WTC11 (cell line): ENCODE data around the gene BZW1. TPM values are rescaled to one million over a fixed set of nuclear protein-coding genes. Genes with fewer than 3 reads are reported as not detected.

ENCODE experiments used
- ATAC-seq: fragments of 200-7000 bp; cut with Tn5 transposase; 2 replicates; pipeline ENCODE4 v1.10.0; 2021; ENCODE audit warnings: mild to moderate bottlenecking, moderate library complexity
- CTCF ChIA-PET: fragments of 300-600 bp; sonication (Branson Sonifier 250); formaldehyde crosslinking; loops from one replicate; lab custom pipeline; 2021; ENCODE audit warnings: antibody characterized with exemption; lab: Charles Lee
- POLR2A ChIA-PET: fragments of 350-600 bp; sonication (Branson Sonifier 250); formaldehyde crosslinking; loops from one replicate; lab custom pipeline; 2021; ENCODE audit warnings: antibody characterized with exemption; lab: Charles Lee
- DNase-seq: peaks from one replicate; pipeline ENCODE4 v3.0.0; 2021; ENCODE audit warnings: low spot score
- H3K27ac Mint-ChIP-seq: 2 replicates; pipeline ENCODE4 v1.8.0; 2021; ENCODE audit warnings: mixed read lengths
- H3K27me3 Mint-ChIP-seq: 2 replicates; pipeline ENCODE4 v1.8.0; 2021; ENCODE audit warnings: low read depth, mild to moderate bottlenecking, moderate library complexity, mixed read lengths
- H3K36me3 Mint-ChIP-seq: 2 replicates; pipeline ENCODE4 v1.8.0; 2021; ENCODE audit warnings: mixed read lengths
- H3K4me1 Mint-ChIP-seq: 2 replicates; pipeline ENCODE4 v1.8.0; 2022; ENCODE audit warnings: mixed read lengths
- H3K4me3 Mint-ChIP-seq: 2 replicates; pipeline ENCODE4 v1.8.0; 2021; ENCODE audit warnings: mild to moderate bottlenecking, moderate library complexity, mixed read lengths
- H3K9me3 Mint-ChIP-seq: 2 replicates; pipeline ENCODE4 v1.8.0; 2021; ENCODE audit warnings: mixed read lengths
- ATF1 ChIP-seq: sonication (generic); formaldehyde crosslinking; IDR thresholded peaks from 2 replicates; pipeline ENCODE4 v1.8.1; 2023; ENCODE audit warnings: mild to moderate bottlenecking, moderate library complexity, missing genetic modification reagents
- ETV6 ChIP-seq: sonication (generic); formaldehyde crosslinking; IDR thresholded peaks from 2 replicates; pipeline ENCODE4 v1.8.1; 2022; ENCODE audit warnings: mild to moderate bottlenecking, missing genetic modification reagents
- IRF2 ChIP-seq: sonication (generic); formaldehyde crosslinking; IDR thresholded peaks from 2 replicates; pipeline ENCODE4 v1.8.0; 2022; ENCODE audit warnings: low read depth, missing genetic modification reagents, borderline replicate concordance
- JAZF1 ChIP-seq: fragments of 250-450 bp; sonication (Bioruptor Pico); IDR thresholded peaks from 2 replicates; pipeline ENCODE4 v1.9.0; 2021; ENCODE audit warnings: moderate library complexity, mild to moderate bottlenecking, inconsistent platforms
- KAT7 ChIP-seq: sonication (generic); formaldehyde crosslinking; IDR thresholded peaks from 2 replicates; pipeline ENCODE4 v1.8.1; 2023; ENCODE audit warnings: missing genetic modification reagents, mild to moderate bottlenecking, borderline replicate concordance
- MXD4 ChIP-seq: fragments of 250-450 bp; sonication (Bioruptor Pico); IDR thresholded peaks from 2 replicates; pipeline ENCODE4 v1.8.0; 2021; ENCODE audit warnings: mild to moderate bottlenecking, moderate library complexity, borderline replicate concordance
- NFATC4 ChIP-seq: fragments of 250-450 bp; sonication (Bioruptor Pico); IDR thresholded peaks from 2 replicates; pipeline ENCODE4 v1.9.0; 2021; ENCODE audit warnings: mild to moderate bottlenecking
- RORB ChIP-seq: fragments of 250-450 bp; sonication (Bioruptor Pico); IDR thresholded peaks from 2 replicates; pipeline ENCODE4 v1.9.0; 2021; ENCODE audit warnings: mild to moderate bottlenecking
- SOX15 ChIP-seq: fragments of 250-450 bp; sonication (Bioruptor Pico); IDR thresholded peaks from 2 replicates; pipeline ENCODE4 v1.9.0; 2021; ENCODE audit warnings: mild to moderate bottlenecking
- ZBTB21 ChIP-seq: sonication (generic); formaldehyde crosslinking; IDR thresholded peaks from 2 replicates; pipeline ENCODE4 v1.8.1; 2023; ENCODE audit warnings: mild to moderate bottlenecking, missing genetic modification reagents, borderline replicate concordance
- ZNF396 ChIP-seq: fragments of 250-450 bp; sonication (Bioruptor Pico); IDR thresholded peaks from 2 replicates; pipeline ENCODE4 v1.8.0; 2021; ENCODE audit warnings: mild to moderate bottlenecking, moderate library complexity, borderline replicate concordance
- ZNF416 ChIP-seq: fragments of 250-450 bp; sonication (Bioruptor Pico); IDR thresholded peaks from 2 replicates; pipeline ENCODE4 v1.9.0; 2021; ENCODE audit warnings: mild to moderate bottlenecking, inconsistent platforms
- total RNA-seq: library from RNA; stranded (reverse); gene quantifications from 3 replicates; pipeline ENCODE4 v1.2.3, GENCODE V29; 2021
- TF ChIP-seq, protein P1 (sequence below): fragments of 250-450 bp; sonication (Bioruptor Pico); IDR thresholded peaks from 2 replicates; pipeline ENCODE4 v2.1.2; 2022; ENCODE audit warnings: mild to moderate bottlenecking, moderate library complexity
- TF ChIP-seq, protein P2 (sequence below): sonication (generic); formaldehyde crosslinking; IDR thresholded peaks from 2 replicates; pipeline ENCODE4 v1.8.1; 2023; ENCODE audit warnings: mild to moderate bottlenecking, missing genetic modification reagents, moderate library complexity
- TF ChIP-seq, protein P3 (sequence below): sonication (generic); formaldehyde crosslinking; IDR thresholded peaks from 2 replicates; pipeline ENCODE4 v1.8.0; 2022; ENCODE audit warnings: mild to moderate bottlenecking, missing genetic modification reagents
- TF ChIP-seq, protein P4 (sequence below): sonication (generic); formaldehyde crosslinking; IDR thresholded peaks from 2 replicates; pipeline ENCODE4 v1.8.1; 2022; ENCODE audit warnings: low read depth, missing genetic modification reagents, borderline replicate concordance
- TF ChIP-seq, protein P5 (sequence below): sonication (generic); formaldehyde crosslinking; IDR thresholded peaks from 2 replicates; pipeline ENCODE4 v1.8.0; 2022; ENCODE audit warnings: mild to moderate bottlenecking, missing genetic modification reagents
- TF ChIP-seq, protein P6 (sequence below): sonication (generic); formaldehyde crosslinking; IDR thresholded peaks from 2 replicates; pipeline ENCODE4 v1.8.1; 2023; ENCODE audit warnings: mild to moderate bottlenecking, missing genetic modification reagents, borderline replicate concordance
- TF ChIP-seq, protein P7 (sequence below): fragments of 250-450 bp; sonication (Bioruptor Pico); IDR thresholded peaks from 2 replicates; pipeline ENCODE4 v1.9.0; 2021; ENCODE audit warnings: mild to moderate bottlenecking
- TF ChIP-seq, protein P8 (sequence below): sonication (generic); formaldehyde crosslinking; IDR thresholded peaks from 2 replicates; pipeline ENCODE4 v1.8.0; 2023; ENCODE audit warnings: missing genetic modification reagents

The BZW1 gene
- total RNA-seq, 1 experiment from 2014 or later = 255 TPM

DNA sequence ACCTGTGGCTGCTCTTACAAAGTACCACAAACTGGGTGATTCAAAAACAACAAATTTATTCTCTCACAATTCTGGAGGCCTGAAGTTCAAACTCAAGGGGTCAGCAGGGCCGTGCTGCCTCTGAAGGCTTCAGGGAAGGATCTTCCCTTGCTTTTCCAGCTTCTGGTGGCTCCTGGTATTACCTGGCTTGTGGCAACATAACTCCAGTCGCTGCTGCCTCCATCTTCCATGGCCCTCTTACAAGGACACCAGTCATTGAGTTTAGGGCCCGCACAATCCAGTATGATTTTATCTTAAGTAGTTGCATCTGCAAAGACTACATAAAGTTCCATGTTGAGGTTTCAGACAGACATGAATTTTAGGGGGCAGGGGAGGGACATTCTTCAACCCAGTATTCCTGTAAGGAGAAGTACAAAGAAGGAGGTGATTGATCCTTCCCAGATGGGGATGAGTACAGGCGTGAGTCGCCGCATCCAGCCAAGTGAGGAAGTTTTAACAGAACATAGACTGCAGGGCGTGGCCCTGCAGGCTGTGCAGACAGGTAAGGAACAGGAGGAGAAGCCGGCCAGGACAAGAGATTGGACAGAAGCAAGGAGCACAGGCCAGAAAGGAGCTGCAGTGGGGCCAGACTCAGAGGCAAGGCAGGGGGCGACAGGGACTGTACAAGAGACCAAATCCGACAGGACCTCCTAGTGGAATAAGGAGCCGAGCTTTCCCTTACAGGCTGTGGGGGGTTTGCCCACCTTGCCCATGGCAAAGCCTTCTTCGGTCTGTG lies 44.4 kb upstream of the BZW1 start:
- ATAC-seq (no peak; the same call in 1 of the 2 replicates), DNase-seq (no peak)
- H3K4me1 Mint-ChIP-seq = no peaks in the 10 kb centered on the region
- POLR2A ChIA-PET = no interaction called here
- no peaks in the 10 kb centered on the region; the same call in 1 of the 2 replicates for H3K27me3 Mint-ChIP-seq
- no peak overlapping the region for H3K4me3 Mint-ChIP-seq
- TF ChIP-seq IRF2 (CRISPR knock-in tag) (no peak), ATF1 (no peak)
- TF ChIP-seq, protein P1, sequence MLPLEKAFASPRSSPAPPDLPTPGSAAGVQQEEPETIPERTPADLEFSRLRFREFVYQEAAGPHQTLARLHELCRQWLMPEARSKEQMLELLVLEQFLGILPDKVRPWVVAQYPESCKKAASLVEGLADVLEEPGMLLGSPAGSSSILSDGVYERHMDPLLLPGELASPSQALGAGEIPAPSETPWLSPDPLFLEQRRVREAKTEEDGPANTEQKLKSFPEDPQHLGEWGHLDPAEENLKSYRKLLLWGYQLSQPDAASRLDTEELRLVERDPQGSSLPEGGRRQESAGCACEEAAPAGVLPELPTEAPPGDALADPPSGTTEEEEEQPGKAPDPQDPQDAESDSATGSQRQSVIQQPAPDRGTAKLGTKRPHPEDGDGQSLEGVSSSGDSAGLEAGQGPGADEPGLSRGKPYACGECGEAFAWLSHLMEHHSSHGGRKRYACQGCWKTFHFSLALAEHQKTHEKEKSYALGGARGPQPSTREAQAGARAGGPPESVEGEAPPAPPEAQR (CRISPR knock-in tag) = no peak
- CTCF ChIA-PET = interaction anchor here (1.1 kb wide), 2 partner anchors 28 to 54 kb away, joined by 3 read pairs; no protein-coding TSS in a partner anchor
- H3K36me3 Mint-ChIP-seq = no peaks in the 10 kb centered on the region
- H3K9me3 Mint-ChIP-seq = peaks cover under 1% of the 10 kb centered on the region; the same call in 1 of the 2 replicates
- no peak overlapping the region for H3K27ac Mint-ChIP-seq

DNA sequence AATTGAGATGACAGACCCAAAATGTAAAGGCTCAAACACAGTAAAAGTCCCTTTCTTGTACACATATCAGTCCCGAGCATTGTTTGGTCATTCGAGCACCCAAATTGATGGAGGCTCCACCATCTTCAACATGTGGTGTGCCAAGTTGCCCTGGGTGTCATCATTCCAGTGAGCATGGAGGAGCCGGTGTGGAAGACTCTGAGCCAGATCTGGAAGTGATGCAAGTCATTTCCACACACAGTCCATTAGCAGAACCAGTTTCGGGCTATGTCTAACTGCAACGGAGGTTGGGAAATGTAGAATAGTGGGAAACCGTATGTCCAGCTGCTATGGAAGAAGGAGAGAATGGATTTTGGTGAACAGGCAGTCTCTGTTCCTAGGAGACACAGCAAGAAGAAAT lies 40.9 kb upstream of the BZW1 start:
- DNase-seq (no peak), ATAC-seq (no peak)
- ChIA-PET POLR2A (no interaction called here), CTCF (no interaction called here)
- Mint-ChIP-seq H3K36me3 (no peaks in the 10 kb centered on the region), H3K4me1 (peaks cover 7% of the 10 kb centered on the region; the same call in 1 of the 2 replicates), H3K27ac (no peak overlapping the region), H3K4me3 (no peak overlapping the region), H3K27me3 (peaks cover 4% of the 10 kb centered on the region; the same call in 1 of the 2 replicates), H3K9me3 (peaks cover 12% of the 10 kb centered on the region)
- TF ChIP-seq MXD4 (CRISPR knock-in tag) (no peak), KAT7 (CRISPR knock-in tag) (no peak), RORB (CRISPR knock-in tag) (no peak), SOX15 (CRISPR knock-in tag) (no peak), NFATC4 (CRISPR knock-in tag) (no peak), ETV6 (CRISPR knock-in tag) (no peak), ZNF416 (no peak), ATF1 (no peak)
- TF ChIP-seq, protein P2, sequence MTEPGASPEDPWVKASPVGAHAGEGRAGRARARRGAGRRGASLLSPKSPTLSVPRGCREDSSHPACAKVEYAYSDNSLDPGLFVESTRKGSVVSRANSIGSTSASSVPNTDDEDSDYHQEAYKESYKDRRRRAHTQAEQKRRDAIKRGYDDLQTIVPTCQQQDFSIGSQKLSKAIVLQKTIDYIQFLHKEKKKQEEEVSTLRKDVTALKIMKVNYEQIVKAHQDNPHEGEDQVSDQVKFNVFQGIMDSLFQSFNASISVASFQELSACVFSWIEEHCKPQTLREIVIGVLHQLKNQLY (CRISPR knock-in tag) = no peak
- TF ChIP-seq, protein P3, sequence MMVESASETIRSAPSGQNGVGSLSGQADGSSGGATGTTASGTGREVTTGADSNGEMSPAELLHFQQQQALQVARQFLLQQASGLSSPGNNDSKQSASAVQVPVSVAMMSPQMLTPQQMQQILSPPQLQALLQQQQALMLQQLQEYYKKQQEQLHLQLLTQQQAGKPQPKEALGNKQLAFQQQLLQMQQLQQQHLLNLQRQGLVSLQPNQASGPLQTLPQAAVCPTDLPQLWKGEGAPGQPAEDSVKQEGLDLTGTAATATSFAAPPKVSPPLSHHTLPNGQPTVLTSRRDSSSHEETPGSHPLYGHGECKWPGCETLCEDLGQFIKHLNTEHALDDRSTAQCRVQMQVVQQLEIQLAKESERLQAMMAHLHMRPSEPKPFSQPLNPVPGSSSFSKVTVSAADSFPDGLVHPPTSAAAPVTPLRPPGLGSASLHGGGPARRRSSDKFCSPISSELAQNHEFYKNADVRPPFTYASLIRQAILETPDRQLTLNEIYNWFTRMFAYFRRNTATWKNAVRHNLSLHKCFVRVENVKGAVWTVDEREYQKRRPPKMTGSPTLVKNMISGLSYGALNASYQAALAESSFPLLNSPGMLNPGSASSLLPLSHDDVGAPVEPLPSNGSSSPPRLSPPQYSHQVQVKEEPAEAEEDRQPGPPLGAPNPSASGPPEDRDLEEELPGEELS = no peak

DNA sequence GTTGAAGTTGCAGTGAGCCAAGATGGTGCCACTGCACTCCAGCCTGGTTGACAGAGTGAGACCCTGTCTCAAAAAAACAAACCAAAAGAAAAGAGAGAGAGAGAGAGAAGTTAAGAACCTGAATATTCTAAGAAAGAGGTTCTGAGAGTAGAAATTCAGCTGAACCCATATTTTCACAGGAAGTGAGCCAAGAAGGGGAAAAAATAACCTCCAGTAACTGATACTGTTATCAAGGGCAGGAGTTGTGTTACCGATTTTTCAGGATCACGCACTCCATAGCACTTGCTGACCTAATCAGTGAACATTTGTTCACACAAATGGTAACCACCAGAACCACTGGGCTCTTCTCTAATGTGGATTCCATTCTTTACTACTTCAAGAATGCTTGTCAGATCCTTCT lies 39.1 kb upstream of the BZW1 start:
- DNase-seq = no peak
- peaks cover 14% of the 10 kb centered on the region for H3K4me1 Mint-ChIP-seq
- H3K9me3 Mint-ChIP-seq = peaks cover 12% of the 10 kb centered on the region
- CTCF ChIA-PET = interaction anchor here (0.6 kb wide), 1 partner anchor 18 kb away, joined by 3 read pairs; no protein-coding TSS in a partner anchor
- H3K27ac Mint-ChIP-seq = no peak overlapping the region
- H3K27me3 Mint-ChIP-seq = peaks cover 4% of the 10 kb centered on the region; the same call in 1 of the 2 replicates
- H3K4me3 Mint-ChIP-seq = no peak overlapping the region
- no peak for ATAC-seq
- H3K36me3 Mint-ChIP-seq = no peaks in the 10 kb centered on the region
- POLR2A ChIA-PET = no interaction called here
- TF ChIP-seq, protein P4, sequence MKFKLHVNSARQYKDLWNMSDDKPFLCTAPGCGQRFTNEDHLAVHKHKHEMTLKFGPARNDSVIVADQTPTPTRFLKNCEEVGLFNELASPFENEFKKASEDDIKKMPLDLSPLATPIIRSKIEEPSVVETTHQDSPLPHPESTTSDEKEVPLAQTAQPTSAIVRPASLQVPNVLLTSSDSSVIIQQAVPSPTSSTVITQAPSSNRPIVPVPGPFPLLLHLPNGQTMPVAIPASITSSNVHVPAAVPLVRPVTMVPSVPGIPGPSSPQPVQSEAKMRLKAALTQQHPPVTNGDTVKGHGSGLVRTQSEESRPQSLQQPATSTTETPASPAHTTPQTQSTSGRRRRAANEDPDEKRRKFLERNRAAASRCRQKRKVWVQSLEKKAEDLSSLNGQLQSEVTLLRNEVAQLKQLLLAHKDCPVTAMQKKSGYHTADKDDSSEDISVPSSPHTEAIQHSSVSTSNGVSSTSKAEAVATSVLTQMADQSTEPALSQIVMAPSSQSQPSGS (CRISPR knock-in tag) = no peak
- TF ChIP-seq JAZF1 (CRISPR knock-in tag) (no peak), ZNF396 (CRISPR knock-in tag) (no peak), ETV6 (CRISPR knock-in tag) (no peak), ZBTB21 (CRISPR knock-in tag) (no peak)
- TF ChIP-seq, protein P5, sequence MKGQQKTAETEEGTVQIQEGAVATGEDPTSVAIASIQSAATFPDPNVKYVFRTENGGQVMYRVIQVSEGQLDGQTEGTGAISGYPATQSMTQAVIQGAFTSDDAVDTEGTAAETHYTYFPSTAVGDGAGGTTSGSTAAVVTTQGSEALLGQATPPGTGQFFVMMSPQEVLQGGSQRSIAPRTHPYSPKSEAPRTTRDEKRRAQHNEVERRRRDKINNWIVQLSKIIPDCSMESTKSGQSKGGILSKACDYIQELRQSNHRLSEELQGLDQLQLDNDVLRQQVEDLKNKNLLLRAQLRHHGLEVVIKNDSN = no peak
- TF ChIP-seq, protein P6, sequence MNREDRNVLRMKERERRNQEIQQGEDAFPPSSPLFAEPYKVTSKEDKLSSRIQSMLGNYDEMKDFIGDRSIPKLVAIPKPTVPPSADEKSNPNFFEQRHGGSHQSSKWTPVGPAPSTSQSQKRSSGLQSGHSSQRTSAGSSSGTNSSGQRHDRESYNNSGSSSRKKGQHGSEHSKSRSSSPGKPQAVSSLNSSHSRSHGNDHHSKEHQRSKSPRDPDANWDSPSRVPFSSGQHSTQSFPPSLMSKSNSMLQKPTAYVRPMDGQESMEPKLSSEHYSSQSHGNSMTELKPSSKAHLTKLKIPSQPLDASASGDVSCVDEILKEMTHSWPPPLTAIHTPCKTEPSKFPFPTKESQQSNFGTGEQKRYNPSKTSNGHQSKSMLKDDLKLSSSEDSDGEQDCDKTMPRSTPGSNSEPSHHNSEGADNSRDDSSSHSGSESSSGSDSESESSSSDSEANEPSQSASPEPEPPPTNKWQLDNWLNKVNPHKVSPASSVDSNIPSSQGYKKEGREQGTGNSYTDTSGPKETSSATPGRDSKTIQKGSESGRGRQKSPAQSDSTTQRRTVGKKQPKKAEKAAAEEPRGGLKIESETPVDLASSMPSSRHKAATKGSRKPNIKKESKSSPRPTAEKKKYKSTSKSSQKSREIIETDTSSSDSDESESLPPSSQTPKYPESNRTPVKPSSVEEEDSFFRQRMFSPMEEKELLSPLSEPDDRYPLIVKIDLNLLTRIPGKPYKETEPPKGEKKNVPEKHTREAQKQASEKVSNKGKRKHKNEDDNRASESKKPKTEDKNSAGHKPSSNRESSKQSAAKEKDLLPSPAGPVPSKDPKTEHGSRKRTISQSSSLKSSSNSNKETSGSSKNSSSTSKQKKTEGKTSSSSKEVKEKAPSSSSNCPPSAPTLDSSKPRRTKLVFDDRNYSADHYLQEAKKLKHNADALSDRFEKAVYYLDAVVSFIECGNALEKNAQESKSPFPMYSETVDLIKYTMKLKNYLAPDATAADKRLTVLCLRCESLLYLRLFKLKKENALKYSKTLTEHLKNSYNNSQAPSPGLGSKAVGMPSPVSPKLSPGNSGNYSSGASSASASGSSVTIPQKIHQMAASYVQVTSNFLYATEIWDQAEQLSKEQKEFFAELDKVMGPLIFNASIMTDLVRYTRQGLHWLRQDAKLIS (CRISPR knock-in tag) = no peak
- TF ChIP-seq, protein P7, sequence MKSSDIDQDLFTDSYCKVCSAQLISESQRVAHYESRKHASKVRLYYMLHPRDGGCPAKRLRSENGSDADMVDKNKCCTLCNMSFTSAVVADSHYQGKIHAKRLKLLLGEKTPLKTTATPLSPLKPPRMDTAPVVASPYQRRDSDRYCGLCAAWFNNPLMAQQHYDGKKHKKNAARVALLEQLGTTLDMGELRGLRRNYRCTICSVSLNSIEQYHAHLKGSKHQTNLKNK (CRISPR knock-in tag) = no peak
- TF ChIP-seq, protein P8, sequence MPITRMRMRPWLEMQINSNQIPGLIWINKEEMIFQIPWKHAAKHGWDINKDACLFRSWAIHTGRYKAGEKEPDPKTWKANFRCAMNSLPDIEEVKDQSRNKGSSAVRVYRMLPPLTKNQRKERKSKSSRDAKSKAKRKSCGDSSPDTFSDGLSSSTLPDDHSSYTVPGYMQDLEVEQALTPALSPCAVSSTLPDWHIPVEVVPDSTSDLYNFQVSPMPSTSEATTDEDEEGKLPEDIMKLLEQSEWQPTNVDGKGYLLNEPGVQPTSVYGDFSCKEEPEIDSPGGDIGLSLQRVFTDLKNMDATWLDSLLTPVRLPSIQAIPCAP (CRISPR knock-in tag) = no peak
